NCI-H2081 treated with DMSO at 0.1 percent for 48 hours (cell line): Measurements from ENCODE around the gene PDE9A.
"Not testable (repeated sequence)": the region's sequence is repeated elsewhere in the genome, so short reads cannot be mapped to it uniquely, and the experiment has no call there.

Experiments
- DNase-seq: peaks from one replicate; lab custom pipeline; 2025; lab: John Stamatoyannopoulos, UW

Gene PDE9A

DNA sequence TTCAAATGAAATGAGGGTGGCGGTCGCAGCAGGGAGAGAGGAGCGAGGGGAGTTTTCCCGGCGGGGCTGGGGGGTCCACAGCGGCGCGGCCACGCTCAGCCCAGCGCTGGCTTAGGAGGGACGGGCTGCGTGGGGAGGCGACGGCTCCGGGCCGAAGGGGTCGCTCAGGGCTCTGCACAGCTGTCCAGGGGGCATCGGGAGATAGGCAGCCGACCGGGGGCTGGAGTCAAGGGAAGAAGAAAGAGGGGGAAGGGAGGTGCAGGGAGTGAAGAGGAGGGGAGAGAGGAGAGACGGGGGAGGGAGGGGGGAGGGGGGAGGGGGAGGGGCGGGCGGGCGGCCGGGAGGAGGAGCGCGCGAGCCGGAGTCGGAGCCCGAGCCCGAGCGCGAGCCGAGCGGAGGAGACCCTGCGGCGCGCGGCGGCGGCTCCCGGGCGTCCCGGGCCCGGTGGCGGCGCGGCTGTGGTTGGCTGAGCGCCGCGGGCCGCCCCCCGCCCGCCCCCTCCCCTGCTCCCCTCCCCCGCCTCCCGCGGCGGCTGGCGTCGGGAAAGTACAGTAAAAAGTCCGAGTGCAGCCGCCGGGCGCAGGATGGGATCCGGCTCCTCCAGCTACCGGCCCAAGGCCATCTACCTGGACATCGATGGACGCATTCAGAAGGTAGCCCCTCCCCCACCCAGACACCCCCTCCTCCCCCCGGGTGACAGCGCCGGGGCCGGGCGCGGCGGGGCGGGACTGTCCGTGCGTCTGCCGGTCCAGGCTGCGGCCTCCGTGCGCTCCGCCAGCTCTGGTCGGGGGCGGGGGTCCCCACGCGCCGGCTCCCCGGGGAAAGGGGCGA lies at the start of gene PDE9A:
Gene PDE9A (plus strand): TSS at position 391 of the 831 bp plus-strand sequence. CDS start 194 bp downstream, at position 585.
- no peak for DNase-seq

DNA sequence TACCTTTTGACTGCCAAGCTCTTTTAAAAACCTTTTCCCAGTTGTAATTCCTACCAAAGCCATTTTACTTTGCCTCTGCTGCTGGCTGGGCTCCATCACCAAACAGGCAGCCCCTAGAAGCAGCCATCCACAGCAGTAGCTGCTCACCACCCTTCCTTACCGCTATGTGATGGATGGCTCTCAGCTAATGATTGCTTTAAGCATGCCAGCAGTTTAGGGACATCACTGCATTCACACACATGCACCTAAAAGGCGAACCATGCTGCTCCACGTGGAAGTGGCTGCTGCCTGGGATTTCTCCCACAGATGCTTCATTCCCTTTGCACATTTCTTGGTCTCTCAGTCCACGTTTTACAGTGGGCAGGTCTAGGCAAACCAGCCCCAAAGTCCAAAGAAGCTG lies 46.3 kb upstream of the PDE9A start:
- DNase-seq = no peak

DNA sequence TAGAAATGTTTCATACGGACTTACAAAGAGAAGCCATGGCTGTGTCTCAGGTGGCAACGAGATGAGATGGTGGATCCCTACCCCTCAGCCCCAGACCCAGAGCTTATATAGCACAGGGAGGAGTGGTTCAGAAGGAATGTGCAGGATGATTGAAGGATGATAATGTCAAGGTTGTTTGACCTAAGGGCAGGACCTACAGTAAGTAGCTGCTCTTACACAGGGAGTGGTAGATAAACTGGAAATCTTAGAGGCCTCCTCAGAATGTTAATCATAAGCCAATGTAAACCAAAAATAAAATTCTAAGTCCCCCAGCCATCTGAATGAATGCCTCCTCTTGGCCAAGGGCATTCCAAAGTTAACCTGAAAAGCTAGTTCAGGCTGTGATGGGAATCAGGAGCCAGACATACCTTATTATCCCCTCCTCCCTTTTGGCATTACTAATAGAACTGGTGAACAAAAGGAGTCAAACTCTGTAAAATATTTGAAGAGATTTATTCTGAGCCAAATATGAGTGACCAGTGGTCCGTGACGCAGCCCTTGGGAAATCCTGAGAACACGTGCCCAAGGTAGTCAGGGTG lies 45.8 kb upstream of the PDE9A start:
- DNase-seq = no peak

DNA sequence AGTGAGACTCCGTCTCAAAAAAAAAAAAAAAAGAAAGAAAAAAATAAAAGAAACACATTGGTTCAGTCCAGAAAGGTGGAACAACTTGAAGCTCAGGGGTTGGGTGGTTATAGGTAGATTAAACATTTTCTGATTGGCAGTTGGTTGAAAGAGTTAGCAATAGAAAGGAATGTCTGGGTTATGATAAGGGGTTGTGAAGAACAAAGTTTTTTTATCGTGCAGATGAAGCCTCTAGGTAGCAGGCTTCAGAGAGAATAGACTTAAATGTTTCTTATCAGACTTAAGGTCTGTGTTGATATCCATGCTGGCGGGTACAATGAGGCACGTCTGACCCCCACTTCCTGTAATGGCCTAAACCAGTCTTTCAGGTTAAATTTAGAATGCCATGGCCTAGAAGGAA lies 45.0 kb upstream of the PDE9A start:
- DNase-seq = no peak

DNA sequence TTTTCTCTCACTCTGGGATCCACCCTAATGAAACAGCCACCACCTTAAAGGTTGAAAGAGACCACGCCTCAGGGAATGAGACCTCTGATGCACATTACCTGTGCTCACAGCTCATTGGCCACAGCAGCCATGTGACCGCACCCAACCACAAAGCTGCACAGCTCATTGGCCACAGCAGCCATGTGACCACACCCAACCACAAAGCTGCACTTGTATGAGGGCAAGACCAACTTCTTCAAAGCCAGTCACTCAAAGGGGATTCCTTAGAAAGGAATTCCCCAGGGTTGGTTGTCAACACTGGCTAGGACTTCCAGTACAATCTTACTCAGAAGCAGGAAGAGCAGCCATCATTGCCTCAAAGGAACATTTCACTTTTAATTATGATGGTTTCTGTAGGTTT lies 43.6 kb upstream of the PDE9A start:
- no peak for DNase-seq

DNA sequence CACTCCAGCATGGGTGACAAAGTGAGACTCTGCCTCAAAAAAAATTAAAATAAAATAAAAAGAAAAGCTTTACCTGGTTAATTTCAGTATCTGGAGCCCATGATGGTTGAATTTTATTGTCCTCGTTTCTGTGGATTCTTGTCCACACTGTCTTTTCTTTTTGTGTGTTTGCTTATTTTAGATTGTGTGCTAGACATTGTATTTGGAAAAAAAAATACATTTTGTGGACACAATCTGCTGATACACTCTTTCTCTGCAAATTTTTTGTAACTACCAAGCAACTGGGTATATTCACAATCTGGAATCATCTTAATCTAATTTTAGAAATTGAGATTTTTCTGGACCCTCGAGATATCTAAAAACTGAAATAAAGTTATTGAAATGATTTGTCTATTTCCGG lies 41.6 kb upstream of the PDE9A start:
- no peak for DNase-seq

DNA sequence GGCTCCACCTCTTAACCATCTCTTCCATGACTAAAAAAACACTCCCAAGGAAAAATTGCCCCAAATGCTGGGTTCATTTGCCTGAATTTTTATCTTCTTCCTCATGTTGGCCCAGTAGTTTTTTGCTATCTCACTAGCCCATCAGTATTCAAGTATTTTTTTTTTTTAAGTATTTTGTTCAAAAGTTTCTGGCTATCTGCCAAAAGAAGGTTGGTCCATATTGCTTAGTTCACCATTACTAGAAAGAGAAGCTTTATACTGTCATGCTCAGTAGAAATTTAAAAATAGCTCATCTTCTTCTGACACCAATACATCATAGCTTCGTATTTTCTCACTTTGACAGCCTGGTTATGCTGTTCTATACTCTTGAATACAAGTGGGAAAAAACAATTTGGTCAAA lies 41.0 kb upstream of the PDE9A start:
- no peak for DNase-seq

DNA sequence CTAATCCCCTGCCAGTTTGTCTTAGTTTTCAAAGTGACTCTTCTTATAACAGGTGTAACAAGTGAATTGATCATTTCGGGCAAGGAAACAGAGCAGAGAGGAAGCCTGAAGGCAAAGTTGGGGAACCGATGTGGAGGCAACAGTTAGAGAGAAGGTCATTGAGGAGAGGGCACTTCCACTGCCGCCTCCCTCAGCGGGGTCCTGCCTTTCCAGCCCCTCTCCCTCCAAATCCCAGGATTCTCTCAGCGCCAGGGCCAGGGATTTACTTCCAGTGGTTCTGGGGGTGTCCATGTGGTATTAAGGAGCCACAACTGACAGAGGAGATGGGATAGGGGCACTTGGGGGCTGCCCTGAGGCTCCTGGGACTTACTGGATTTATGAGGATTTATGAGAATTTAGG lies 39.7 kb upstream of the PDE9A start:
- no peak for DNase-seq

DNA sequence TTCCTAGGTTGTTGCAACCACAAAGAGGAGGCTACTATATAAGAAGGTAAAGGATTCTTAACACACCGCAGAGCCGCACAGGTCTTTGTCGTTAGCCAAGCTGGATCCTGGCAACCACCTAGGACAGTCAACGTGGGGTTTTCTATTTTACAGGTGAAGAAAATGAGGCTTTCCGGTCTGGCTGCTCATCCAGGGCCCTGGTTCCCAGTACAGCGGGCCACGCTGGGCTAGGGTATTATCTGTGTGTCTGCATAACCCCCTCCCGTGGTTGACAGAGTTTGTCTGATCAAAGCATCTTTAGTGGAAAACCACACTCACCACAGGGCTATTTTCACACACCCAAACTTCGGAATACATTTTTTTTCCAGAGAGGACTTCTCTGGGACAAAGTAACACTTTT lies 39.0 kb upstream of the PDE9A start:
- DNase-seq = no peak

DNA sequence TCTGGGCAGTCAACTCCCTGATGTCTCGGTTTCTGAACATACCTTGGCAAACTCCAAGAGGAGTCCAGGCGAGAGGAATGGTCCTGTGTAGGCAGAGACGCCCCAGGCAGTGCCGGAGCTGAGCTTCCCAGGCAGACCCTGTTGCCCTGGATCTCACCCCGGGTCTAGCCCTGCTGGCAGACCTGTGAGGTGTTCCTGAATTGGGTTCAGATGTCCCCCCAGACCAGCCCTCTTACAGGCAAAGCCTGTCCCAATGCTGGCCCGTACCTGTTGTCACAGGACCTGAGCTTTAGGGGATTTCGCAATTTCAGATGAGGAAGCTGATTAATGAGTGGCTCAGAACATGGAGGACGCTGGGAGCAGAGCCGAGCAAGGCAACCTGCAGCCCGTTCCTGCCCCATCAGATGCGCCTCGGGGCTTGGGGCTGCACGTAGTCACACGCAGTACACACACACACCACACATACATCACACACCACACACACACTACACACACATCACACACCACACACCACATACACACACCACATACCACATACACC lies 38.5 kb upstream of the PDE9A start:
- no peak for DNase-seq

DNA sequence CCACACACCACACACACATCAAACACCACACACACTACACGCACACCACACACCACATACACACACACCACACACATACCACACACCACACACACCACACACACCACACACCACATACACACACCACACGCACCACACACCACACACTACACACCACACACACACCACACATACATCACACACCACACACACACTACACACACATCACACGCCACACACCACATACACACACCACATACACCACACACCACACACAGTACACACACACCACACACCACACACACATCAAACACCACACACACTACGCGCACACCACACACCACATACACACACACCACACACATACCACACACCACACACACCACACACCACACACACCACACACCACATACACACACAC lies 38.0 kb upstream of the PDE9A start:
- not testable (repeated sequence) for DNase-seq

DNA sequence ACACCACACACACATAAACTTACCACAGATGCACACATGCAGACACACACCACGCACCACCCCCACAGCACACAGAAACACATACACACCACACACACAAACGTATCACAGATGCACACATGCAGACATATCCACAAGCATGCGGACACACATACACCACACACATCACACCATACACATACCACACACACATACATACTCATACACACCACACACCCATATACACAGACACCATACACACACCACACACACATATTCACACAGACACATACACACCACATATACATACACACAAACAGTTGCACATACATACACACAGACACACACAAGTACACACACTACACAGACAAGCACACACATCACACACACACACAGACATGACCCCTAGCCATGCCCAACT lies 37.5 kb upstream of the PDE9A start:
- DNase-seq = no peak

DNA sequence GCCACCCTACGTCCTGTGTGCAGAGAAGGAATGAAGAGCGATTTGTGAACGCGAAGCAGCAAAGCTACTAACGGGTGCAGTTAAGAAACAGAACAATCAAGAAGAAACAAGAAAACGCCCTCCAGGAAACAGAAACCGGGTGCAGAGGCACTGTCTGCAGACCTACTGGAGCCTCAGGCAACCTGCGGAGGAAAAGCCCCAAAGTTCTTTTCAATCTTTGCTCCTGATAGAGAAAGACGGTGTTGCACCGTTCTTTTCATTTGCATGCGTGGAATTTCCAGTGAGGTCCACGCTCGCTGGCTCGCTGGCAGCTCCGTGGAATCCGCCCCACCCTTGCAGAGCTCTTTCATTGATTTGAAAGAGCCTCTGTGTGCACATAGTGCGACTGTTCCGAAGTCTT lies 37.0 kb upstream of the PDE9A start:
- DNase-seq = no peak

DNA sequence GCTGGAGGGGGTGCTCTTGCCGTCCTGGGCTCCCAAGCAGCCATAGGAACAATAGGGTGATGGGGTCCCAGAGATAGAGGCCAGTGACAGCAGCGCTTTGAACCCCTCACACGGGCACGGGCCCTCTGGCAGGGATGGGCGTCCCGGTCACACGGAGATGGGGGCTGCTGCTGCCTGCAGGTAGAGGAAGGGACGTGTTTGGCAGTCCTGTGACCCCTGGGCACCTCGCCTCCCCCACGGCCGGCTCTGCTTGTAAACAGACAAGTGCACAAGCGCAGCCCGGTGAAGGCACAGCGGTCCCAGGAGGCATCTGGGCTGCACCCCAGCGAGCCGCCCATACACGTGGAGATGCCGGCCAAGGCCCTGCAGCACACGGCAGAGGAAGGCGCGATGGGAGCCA lies 36.5 kb upstream of the PDE9A start:
- DNase-seq = no peak

DNA sequence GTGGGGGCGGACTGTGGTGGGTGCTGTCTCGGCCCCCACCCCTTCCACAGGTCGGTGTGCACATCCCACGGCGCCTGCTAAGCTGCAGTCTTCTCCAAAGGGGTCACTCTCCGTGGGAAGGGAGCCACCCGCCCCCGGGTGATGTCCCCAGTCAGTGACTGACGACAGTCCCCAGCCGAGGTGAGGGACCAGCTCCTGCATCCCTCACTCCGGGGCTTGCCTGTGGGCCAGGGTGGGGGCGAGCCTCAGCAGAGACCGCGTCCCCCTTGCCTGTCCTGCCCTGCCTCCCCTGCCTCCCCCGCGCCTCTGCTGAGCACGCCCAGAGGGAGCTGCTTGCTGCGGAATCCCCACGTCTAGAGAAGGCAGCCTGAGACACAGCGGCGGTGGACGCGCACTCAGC lies 35.9 kb upstream of the PDE9A start:
- DNase-seq = no peak

DNA sequence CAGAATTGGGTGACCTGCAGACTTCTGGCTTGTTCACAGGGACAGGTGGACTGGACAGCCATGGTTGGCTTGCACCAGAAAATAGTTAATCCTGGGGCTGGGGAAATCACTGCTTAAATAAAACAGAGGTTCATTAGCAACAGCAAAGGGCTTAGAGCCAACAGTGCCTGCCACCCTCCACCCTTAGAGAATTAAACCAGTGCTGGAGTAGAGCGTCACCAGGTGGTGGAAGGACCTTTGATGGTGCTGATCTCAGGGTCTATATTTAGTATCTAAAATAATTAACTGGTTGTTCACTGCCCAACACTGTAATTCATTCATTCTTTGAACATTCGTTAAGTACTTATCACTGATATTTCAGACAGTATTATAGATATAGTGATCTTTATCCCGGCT lies 34.7 kb upstream of the PDE9A start:
- DNase-seq = no peak

DNA sequence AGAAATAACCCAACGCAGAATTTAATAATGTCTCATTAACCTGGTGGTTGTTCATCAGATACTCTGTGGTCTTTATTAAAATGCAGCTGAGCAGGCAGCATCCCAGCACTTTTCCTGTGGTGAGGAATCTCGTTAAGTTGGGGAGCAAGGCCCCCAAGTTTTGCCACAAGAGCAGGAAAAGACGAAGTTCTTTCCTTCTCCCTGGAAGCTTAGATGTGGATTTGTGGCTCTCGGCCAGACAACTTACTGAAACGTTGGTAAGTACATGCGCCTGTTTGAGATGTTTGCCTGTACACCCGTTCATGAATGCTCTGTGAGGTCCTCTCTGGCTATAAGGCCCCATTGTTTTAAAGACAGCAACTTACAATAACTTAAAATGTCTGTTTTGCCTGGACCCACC lies 34.3 kb upstream of the PDE9A start:
- DNase-seq = no peak

DNA sequence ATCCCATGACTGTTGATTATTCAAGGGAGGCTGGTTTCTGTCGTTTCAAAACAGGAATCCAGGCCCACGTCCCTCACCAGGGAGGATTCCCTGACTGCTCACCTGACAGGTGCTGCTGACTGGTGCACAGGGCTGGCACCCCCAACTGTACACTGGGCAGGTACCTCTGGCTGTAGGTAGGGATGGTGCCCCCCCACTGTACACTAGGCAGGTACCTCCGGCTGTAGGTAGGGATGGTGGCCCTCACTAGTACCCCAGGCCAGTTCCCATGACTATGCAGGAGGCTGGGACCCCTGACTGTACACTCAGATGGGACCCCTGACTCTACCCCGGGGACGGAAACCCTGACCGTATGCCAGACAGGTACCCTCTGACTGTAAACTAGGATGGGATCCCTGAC lies 33.6 kb upstream of the PDE9A start:
- no peak for DNase-seq

DNA sequence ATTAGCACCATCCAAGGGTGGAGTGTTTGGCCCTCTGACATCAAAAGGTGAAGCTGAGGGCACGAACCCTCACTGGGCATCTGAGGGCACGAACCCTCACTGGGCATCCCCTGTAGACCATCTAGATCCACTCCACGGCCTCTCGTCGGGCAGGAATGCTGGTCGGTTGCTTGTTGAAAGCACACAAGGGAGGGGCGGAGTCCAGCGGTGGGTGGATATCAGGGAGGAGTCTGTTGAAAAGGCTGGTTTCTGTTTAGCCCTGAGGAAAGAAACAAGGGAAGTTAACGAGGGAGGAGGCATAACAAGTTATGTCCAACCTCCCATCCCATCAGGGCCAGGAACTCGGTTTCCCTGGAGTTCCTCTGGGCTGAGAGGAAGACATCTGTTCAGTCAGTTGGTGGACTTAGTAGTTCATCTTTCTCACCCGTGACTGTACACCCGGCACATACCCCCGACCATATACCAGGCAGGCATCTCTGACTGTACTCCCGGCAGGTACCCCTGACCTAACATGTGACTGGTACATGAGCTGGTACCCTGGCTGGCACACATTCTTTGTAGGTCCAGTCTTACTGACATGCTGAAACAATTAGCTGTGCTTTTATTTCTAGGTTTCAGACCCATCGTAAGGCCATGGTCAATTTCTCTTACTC lies 32.1 kb upstream of the PDE9A start:
- DNase-seq = no peak

DNA sequence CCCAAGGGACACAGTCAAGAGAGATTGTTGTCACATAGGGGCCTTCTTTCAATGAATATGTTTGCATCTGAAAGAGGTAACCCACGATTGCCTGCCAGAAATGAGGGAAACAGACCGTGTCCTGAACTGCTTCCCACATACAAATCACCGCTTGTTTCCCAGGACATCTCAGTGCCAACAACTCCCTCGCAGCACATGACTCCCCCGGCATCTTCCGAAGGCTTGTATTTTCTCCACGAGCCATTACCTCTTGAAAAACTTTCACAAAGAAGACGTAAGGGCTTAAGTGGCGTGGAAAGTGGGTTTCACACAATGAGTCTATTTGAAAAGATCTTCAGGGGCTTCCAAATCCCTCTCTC lies 31.6 kb upstream of the PDE9A start:
- no peak for DNase-seq

DNA sequence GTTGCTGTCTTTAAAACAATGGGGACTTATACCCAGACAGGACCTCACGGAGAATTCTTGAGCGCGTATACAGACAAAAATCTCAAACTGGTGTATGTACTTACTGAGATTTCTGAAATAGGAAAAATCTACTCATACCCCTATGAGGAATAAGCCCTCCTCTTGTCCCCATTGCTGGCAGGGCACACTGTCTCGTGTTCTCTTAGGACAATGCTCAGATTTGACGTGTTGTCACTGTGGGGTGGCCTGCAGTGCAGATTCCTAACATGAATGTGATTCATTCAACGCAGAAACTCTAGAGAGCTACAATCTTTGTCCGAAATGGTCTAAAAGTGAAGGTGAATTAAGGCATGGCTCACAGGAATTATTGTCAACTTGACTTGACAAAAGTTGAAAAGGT lies 31.1 kb upstream of the PDE9A start:
- no peak for DNase-seq

DNA sequence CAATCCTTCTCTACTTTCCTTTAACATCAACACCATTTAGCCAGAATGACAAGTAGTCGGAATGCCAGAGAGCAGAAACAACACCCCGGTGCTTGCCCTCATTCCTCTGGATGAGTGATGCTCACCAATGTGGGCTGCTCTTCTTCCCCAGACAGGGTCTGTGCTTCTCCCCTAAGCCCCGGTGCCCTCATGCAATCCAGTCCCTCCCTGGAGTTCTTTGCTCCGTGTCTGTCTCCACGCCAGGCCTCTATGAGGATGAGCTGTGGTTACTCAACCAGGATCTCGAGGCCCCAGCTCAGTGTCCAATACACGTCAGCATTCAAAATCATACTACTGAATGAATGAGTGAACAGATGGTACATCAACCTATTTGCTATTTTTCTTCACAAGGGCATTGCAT lies 29.7 kb upstream of the PDE9A start:
- DNase-seq = no peak

DNA sequence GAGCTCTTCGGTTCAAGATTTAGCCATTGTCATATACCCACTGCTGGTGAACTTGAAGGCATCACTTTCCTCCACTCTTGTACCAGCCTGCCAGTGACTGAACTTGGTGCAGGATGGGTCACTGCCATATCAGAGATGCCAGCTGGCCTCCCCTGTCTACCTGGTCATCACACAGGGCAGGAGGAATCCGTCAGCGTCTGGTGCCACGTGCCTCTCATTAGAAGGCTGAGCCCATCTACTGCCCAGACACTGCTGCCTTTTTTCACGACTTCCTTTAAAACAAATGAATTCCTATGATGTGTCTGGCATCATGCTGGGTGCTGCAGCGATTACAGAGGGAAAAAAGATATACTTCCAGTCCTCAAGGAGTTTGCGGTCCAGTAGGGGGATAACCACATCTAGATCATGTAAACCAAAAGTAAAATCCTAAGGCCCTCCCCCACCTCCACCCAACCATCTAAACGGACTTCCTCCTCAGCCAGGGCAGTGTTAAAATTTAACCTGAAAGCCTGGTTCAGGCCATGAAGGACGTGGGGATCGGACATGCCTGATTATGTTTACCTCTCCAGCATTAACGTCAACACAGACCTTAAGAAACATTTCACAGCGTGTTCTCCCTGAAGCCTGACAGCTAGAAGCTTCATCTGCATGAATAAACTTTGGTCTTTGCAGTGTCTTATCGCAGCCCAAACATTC lies 29.2 kb upstream of the PDE9A start:
- DNase-seq = no peak
